NCI-H345 (cell line): ENCODE results near the gene TVP23C.

Experiments used
- DNase-seq: peaks from one replicate; lab custom pipeline; 2025; lab: John Stamatoyannopoulos, UW

Gene TVP23C

DNA sequence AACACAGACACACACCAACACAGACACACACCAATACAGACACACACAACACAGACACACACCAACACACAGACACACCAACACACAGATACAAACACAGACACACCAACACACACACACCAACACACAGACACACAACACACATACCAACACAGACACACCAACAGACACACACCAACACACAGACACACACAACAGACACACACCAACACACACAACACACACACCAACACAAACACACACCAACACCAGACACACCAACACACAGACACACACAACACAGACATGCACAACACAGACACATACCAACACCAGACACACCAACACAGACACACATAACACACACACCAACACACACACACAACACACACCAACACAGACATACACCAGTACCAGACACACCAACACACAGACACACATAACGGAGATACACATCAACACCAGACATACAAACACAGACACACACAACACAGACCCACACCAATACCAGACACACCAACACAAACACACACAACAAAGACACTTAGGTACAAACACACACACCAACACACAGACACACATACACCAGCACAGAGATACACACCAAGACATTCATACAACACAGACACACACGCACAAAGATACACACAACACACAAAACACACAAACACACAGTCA, 98.1 kb downstream of the TVP23C start:
- DNase-seq, result no peak

GRCh38 chr17:15464231-15464985, 98.9 kb downstream of the TVP23C start:
- no peak for DNase-seq

GRCh38 chr17:15462976-15463772, 100.1 kb downstream of the TVP23C start:
- no peak for DNase-seq

- DNase-seq, result no peak
Observed at GRCh38 chr17:15457723-15458094, 105.6 kb downstream of the TVP23C start.

DNA sequence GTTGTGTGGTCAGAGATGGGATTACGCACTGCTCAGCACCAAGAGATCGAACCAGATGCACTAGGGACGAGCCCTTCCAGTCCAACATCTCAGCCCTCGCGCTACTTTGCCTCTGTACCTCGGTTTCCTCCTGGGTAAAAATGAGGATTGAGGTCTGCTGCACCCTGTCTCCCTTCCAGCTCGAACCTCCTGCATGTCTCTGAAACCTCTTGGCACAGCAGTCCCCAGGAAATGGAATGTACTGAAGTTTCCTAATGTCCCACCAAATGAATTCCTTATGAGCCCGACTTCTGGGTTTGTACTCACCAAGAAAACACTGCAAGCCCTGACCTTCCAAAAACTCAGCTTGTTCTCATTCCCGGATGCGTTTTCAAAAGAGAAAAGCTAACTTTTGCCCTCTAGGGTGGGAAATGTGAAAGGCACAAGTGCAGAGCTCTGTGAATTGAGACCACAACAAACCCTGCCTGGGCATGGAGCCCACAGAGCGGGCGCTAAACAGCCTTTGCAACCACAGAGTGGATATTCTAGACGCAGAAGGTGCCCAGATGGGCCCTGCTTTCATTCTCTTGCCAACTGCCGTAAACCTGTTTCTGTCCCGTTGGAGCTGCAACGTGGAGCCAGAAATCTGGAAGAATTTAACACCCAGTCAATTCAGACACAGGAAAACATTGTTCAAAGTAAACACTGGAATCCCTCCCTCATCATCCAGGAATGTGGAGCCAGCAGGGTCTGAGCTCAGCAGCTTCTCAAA, 106.1 kb downstream of the TVP23C start:
- no peak for DNase-seq

DNA sequence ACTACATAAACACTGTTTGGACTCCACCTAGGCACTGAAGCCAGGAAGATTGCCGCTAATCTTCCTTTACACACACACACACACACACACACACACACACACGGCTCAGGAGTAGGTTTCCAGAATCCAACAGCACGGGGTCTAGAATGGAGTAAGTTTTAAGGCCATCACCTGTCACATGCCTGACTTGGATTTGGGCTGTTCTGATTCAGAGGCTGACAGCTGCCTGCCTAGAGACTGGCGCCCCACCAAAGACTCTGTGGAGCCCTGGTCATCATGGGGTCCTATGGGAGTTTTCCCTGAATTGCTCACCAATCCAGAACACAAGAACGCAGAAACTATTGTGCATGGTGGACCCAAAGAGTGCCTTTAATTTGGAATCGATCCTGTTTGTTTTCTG, 106.8 kb downstream of the TVP23C start:
- DNase-seq, result no peak

DNA sequence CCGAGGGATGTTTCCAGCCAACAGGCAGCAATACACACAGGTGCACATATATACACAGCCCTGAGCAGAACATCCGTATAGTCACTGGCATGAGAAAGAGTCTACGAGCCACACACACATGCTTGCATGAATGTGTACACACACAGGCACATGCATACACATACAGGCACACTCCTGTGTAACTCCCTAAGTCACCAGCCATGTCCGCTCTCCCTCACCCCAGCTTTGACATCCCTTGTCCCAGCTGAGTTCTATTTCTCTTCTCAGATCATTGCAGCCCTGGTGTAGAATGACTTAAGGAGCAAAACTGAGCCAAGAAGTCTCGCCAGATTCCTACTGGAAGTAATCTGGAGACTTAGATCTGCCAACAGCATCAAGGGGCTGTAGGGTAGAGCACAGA, 108.9 kb downstream of the TVP23C start:
- no peak for DNase-seq

GRCh38 chr17:15453782-15454181, 109.5 kb downstream of the TVP23C start:
- no peak for DNase-seq

DNA sequence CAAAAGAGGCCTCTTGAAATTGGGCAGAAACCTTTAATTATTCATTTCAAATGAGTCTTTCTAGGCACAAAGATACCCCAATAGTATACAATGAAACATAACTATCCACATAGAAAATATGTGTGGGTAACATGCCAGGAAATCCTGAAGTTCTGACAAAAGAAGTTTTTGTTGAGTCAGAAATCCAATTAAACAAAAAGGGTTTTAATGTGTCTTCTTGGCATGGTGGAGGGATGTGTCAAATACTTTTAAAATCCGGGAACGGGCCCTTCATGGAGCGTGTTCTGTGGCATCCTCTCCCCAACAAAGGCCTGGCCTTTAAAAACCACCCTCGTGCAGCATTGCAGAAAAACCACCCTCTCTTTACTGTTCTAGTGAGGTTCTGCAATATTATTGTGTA, 110.0 kb downstream of the TVP23C start:
- DNase-seq, result no peak

GRCh38 chr17:15452746-15453145, 110.5 kb downstream of the TVP23C start:
- no peak for DNase-seq
